ENCODE measurements around the gene ELF1. TPM values are rescaled to one million over a fixed set of nuclear protein-coding genes. Genes with fewer than 3 reads are reported as not detected.

ELF1 gene
- total and polyA plus RNA-seq, 2 of the 8 experiments (the other 6 are each of a cell fraction or from before 2014, with no cell fraction given) = 5.6 to 18.2 TPM

DNA sequence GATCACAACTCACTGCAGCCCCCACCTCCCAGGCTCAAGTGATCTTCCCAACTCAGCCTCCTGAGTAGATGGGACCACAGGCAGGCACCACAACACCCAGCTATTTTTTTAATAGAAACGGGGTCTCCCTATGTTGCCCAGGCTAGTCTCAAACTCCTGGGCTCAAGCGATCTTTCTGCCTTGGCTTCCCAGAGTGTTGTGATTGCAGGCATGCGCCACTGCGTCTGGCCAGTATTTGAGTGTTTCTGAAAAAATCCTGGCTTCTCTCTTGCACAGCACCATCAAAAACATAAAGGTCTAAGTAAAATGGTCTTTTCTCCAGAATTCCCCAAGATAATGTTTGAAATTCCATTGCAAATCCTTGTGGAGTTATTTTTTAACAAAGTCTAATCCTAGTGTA, 47.8 kb downstream of the ELF1 start:
- H2BK20ac ChIP-seq (ENCODE audit: low read length) = no peak overlapping the region
- DNase-seq (ENCODE audit: low read depth in 1 of 2, low spot score in 2 of 2) (no peak), FAIRE-seq (no peak)
- no peak overlapping the region for H3K56ac ChIP-seq (replicated peaks; ENCODE audit: insufficient read length, low read depth, low read length)
- H3K4ac ChIP-seq (replicated peaks; ENCODE audit: insufficient read length, low read depth, low read length) = no peak overlapping the region
- H4K20me1 ChIP-seq (replicated peaks in 1 of 2; ENCODE audit: control insufficient read depth in 1 of 2, insufficient read depth in 2 of 2, low read length in 2 of 2) = no peaks in the 10 kb centered on the region
- TF ChIP-seq SIRT6 (IDR thresholded peaks at IDR 0.05; ENCODE audit: low read length) (no peak), CHD2 (IDR thresholded peaks at IDR 0.05; ENCODE audit: low read length) (no peak), HDAC2 (IDR thresholded peaks at IDR 0.05; ENCODE audit: borderline replicate concordance in 1 of 2, low read depth in 2 of 2, low read length in 2 of 2) (no peak)
- no peak overlapping the region for H2BK5ac ChIP-seq (ENCODE audit: low read depth, low read length)
- ChIA-PET CTCF (ENCODE audit: partially characterized antibody) (interaction anchor here (0.9 to 1.8 kb wide), 3 partner anchors 8 to 43 kb away, joined by 3 to 4 read pairs (median 4); no protein-coding TSS in a partner anchor), POLR2A (ENCODE audit: partially characterized antibody) (interaction anchor here (1.0 kb wide), 1 partner anchor 49 kb away, joined by 3 read pairs; no protein-coding TSS in a partner anchor)
- H3K4me1 ChIP-seq (replicated peaks in 1 of 4; ENCODE audit: control insufficient read depth in 3 of 4, insufficient read depth in 4 of 4, low read length in 3 of 4) = no peaks in the 10 kb centered on the region
- H3K23ac ChIP-seq (ENCODE audit: insufficient read length) = no peak overlapping the region
- H3K79me2 ChIP-seq (ENCODE audit: control insufficient read depth in 1 of 2, insufficient read depth in 2 of 2, low read length in 2 of 2) = no peaks in the 10 kb centered on the region
- no peak overlapping the region for H3K18ac ChIP-seq (ENCODE audit: extremely low read depth, low read length)
- H2AK5ac ChIP-seq (ENCODE audit: low read depth, low read length) = no peak overlapping the region
- no peaks in the 10 kb centered on the region for H3K79me1 ChIP-seq (ENCODE audit: low read depth, low read length)
- no peak overlapping the region for H2BK120ac ChIP-seq (replicated peaks; ENCODE audit: low read depth, low read length)
- no peak overlapping the region for H4K91ac ChIP-seq (replicated peaks; ENCODE audit: insufficient read length, low read length)
- no peak overlapping the region for H2BK12ac ChIP-seq (ENCODE audit: low read depth, low read length)
- no peak overlapping the region for H4K5ac ChIP-seq (ENCODE audit: insufficient read length, low read depth, low read length)
- WGBS, 2 experiments (ENCODE audit: extremely low coverage in 1 of 2, insufficient coverage in 1 of 2, insufficient read length in 1 of 2, insufficient replicate concordance in 2 of 2, low coverage in 1 of 2, low lambda C conversion rate in 2 of 2, missing lambda C conversion rate in 1 of 2) = 84% methylated on average over 4 of the region's 4 CpGs; no CpG with 5 or more reads in 1 of the 2 experiments
- no peak overlapping the region for H4K8ac ChIP-seq (ENCODE audit: extremely low read depth, insufficient read depth, low read length)
- no peak overlapping the region for H3K27ac ChIP-seq (ENCODE audit: low read depth, low read length)
- H3K36me3 ChIP-seq (ENCODE audit: control insufficient read depth in 2 of 4, insufficient read depth in 4 of 4, low read length in 3 of 4) = no peaks in the 10 kb centered on the region
- no peak overlapping the region for H3K4me3 ChIP-seq (ENCODE audit: extremely low read depth in 1 of 4, insufficient read depth in 2 of 4, low read depth in 3 of 4, low read length in 4 of 4)
- no peak overlapping the region for H2BK15ac ChIP-seq (ENCODE audit: low read length)
- H2AFZ ChIP-seq (ENCODE audit: low read length) = no peak overlapping the region
- H3K27me3 ChIP-seq (replicated peaks in 1 of 4; ENCODE audit: control insufficient read depth in 3 of 4, extremely low read depth in 1 of 4, insufficient read depth in 3 of 4, low read length in 3 of 4) = no peaks in the 10 kb centered on the region
- no peaks in the 10 kb centered on the region for H3K23me2 ChIP-seq (ENCODE audit: low read depth, low read length)
- no peaks in the 10 kb centered on the region for H3K9me3 ChIP-seq (ENCODE audit: insufficient read depth in 2 of 2, low read depth in 1 of 2, low read length in 1 of 2)
- no peak overlapping the region for H3K4me2 ChIP-seq (ENCODE audit: insufficient read depth in 1 of 2, low read depth in 2 of 2, low read length in 2 of 2)
- no peak overlapping the region for H3K14ac ChIP-seq (ENCODE audit: insufficient read length)
- H3K9ac ChIP-seq (replicated peaks in 1 of 4; ENCODE audit: extremely low read depth in 1 of 4, low read depth in 3 of 4, low read length in 3 of 4) = no peak overlapping the region
